Measurements from ENCODE around the gene PTPN2.

DNA sequence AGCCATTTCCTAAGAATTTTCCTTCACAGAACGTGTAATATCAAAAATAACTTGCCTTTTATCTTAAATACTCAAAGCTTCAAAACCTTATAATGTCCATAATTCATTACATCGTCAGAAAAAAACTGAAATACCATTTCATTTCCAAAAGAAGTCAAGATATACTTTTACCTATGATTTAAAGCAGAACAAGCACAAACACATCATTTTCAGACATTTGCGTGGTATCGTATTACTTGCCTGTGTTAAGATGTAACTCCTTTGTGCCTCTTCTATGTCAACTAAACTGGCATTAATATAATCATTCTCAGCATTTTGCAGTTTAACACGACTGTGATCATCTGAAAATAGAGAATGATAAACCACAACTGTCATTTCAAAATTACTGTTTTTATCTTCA is 47.5 kb downstream of the PTPN2 start:
- TF ChIP-seq, protein P1, sequence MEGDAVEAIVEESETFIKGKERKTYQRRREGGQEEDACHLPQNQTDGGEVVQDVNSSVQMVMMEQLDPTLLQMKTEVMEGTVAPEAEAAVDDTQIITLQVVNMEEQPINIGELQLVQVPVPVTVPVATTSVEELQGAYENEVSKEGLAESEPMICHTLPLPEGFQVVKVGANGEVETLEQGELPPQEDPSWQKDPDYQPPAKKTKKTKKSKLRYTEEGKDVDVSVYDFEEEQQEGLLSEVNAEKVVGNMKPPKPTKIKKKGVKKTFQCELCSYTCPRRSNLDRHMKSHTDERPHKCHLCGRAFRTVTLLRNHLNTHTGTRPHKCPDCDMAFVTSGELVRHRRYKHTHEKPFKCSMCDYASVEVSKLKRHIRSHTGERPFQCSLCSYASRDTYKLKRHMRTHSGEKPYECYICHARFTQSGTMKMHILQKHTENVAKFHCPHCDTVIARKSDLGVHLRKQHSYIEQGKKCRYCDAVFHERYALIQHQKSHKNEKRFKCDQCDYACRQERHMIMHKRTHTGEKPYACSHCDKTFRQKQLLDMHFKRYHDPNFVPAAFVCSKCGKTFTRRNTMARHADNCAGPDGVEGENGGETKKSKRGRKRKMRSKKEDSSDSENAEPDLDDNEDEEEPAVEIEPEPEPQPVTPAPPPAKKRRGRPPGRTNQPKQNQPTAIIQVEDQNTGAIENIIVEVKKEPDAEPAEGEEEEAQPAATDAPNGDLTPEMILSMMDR (IDR thresholded peaks at IDR 0.05; ENCODE audit: insufficient read depth, low read length, poor library complexity, severe bottlenecking), result no peak
- no peak for TF ChIP-seq EZH2phosphoT487 (conservative IDR thresholded peaks at IDR 0.05; ENCODE audit: low read length)

All from SU-DHL-6 (cell line).